K562 (cell line): ENCODE results near the gene ROBO1.

Experiments
- ARID4B ChIP-seq: sonication (generic); formaldehyde crosslinking; IDR thresholded peaks from 2 replicates; pipeline ENCODE4 v1.8.0; 2022; ENCODE audit warnings: mild to moderate bottlenecking, missing genetic modification reagents
- CHD1 ChIP-seq: fragments of 200-600 bp; sonication (generic); IDR thresholded peaks from one replicate; pipeline ENCODE4 v1.6.1; 2012; ENCODE audit warnings: mild to moderate bottlenecking, moderate library complexity, low read length, inconsistent platforms
- MAFG ChIP-seq: fragments of 450-650 bp; conservative IDR thresholded peaks from 2 replicates; pipeline ENCODE4 v1.6.1; 2016; ENCODE audit warnings: missing genetic modification characterization, missing compliant biosample characterization
- TF ChIP-seq, protein P1 (sequence below), 2 experiments: fragments of 450-650 bp; formaldehyde crosslinking in 1 of 2; IDR thresholded peaks; 2 replicates each; pipeline versions ENCODE4 v1.4.0 to v1.6.1; 2014 to 2020; ENCODE audit warnings: mild to moderate bottlenecking in 2 of 2, borderline replicate concordance in 1 of 2, low read depth in 1 of 2
- TF ChIP-seq, protein P2 (sequence below), 3 experiments: IDR thresholded peaks in 2 of 3; conservative IDR thresholded peaks in 1 of 3; 2 replicates each; pipeline ENCODE4 v1.5.1; 2011 to 2012; ENCODE audit warnings: low read length in 3 of 3, mild to moderate bottlenecking in 3 of 3, control low read depth in 2 of 3, improper control_type of control experiment in 1 of 3, inconsistent platforms in 1 of 3, low read depth in 1 of 3, mixed read lengths in 1 of 3, moderate library complexity in 1 of 3; ENCODE audit not compliant: insufficient read depth in 2 of 3

GRCh38 chr3:78698431-78698830 lies 1069.4 kb downstream of the ROBO1 start:
- TF ChIP-seq, protein P1, sequence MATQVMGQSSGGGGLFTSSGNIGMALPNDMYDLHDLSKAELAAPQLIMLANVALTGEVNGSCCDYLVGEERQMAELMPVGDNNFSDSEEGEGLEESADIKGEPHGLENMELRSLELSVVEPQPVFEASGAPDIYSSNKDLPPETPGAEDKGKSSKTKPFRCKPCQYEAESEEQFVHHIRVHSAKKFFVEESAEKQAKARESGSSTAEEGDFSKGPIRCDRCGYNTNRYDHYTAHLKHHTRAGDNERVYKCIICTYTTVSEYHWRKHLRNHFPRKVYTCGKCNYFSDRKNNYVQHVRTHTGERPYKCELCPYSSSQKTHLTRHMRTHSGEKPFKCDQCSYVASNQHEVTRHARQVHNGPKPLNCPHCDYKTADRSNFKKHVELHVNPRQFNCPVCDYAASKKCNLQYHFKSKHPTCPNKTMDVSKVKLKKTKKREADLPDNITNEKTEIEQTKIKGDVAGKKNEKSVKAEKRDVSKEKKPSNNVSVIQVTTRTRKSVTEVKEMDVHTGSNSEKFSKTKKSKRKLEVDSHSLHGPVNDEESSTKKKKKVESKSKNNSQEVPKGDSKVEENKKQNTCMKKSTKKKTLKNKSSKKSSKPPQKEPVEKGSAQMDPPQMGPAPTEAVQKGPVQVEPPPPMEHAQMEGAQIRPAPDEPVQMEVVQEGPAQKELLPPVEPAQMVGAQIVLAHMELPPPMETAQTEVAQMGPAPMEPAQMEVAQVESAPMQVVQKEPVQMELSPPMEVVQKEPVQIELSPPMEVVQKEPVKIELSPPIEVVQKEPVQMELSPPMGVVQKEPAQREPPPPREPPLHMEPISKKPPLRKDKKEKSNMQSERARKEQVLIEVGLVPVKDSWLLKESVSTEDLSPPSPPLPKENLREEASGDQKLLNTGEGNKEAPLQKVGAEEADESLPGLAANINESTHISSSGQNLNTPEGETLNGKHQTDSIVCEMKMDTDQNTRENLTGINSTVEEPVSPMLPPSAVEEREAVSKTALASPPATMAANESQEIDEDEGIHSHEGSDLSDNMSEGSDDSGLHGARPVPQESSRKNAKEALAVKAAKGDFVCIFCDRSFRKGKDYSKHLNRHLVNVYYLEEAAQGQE (IDR thresholded peaks at IDR 0.05; ENCODE audit: borderline replicate concordance) = no peak
- TF ChIP-seq, protein P1 (CRISPR knock-in tag; IDR thresholded peaks at IDR 0.05; ENCODE audit: low read depth) = no peak
- TF ChIP-seq CHD1 = no peak
- no peak for TF ChIP-seq MAFG (tag)
- TF ChIP-seq ARID4B (CRISPR knock-in tag) = no peak
- TF ChIP-seq, protein P2, sequence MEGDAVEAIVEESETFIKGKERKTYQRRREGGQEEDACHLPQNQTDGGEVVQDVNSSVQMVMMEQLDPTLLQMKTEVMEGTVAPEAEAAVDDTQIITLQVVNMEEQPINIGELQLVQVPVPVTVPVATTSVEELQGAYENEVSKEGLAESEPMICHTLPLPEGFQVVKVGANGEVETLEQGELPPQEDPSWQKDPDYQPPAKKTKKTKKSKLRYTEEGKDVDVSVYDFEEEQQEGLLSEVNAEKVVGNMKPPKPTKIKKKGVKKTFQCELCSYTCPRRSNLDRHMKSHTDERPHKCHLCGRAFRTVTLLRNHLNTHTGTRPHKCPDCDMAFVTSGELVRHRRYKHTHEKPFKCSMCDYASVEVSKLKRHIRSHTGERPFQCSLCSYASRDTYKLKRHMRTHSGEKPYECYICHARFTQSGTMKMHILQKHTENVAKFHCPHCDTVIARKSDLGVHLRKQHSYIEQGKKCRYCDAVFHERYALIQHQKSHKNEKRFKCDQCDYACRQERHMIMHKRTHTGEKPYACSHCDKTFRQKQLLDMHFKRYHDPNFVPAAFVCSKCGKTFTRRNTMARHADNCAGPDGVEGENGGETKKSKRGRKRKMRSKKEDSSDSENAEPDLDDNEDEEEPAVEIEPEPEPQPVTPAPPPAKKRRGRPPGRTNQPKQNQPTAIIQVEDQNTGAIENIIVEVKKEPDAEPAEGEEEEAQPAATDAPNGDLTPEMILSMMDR (IDR thresholded peaks at IDR 0.05 in 2 of 3, conservative IDR thresholded peaks at IDR 0.05 in 1 of 3; ENCODE audit: insufficient read depth in 2 of 3, low read depth in 1 of 3, low read length in 3 of 3) = no peak
